HG02588 (cell line): ENCODE results near the gene TRAF3.

Experiments used
- ATAC-seq: cut with Tn5 transposase; IDR thresholded peaks from one replicate; pipeline ENCODE4 v1.9.1; 2021; ENCODE audit warnings: mild to moderate bottlenecking, moderate library complexity; ENCODE audit not compliant: unreplicated experiment

TRAF3 gene

DNA sequence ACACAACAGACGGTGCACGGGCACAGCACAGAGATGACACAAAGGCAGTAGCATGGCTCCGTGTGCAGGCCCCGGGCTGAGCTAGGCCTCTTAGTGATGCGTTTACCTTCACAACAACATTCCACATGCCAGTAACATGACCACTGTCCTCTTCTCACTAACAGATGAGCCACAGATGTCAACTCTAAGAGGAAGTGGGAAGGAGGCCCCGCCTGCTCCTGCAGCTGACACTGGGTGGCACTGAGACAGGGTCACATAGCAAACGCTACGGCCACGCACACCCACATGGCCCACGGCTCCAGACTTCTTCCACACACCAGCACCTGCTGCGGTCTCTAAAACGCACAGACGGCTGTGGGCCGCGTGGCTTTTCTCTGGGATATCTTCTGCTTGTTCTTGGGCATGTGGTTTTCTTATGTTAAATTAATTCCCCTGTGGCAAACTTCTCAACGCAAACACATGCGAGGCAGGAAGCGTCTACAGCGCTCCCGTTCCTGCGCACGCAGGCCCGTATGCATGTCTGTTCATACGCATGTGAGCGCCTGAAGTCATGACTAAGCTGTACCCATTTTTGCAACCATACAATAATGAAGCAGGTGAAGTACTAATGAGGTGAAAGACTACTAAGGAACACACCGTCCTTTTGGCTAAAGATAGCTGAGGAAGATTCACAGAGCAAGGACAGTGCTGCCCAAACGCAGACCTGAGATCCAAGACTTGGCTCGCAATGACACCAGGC lies 172.0 kb downstream of the TRAF3 start:
- ATAC-seq = peak; percentile 46

DNA sequence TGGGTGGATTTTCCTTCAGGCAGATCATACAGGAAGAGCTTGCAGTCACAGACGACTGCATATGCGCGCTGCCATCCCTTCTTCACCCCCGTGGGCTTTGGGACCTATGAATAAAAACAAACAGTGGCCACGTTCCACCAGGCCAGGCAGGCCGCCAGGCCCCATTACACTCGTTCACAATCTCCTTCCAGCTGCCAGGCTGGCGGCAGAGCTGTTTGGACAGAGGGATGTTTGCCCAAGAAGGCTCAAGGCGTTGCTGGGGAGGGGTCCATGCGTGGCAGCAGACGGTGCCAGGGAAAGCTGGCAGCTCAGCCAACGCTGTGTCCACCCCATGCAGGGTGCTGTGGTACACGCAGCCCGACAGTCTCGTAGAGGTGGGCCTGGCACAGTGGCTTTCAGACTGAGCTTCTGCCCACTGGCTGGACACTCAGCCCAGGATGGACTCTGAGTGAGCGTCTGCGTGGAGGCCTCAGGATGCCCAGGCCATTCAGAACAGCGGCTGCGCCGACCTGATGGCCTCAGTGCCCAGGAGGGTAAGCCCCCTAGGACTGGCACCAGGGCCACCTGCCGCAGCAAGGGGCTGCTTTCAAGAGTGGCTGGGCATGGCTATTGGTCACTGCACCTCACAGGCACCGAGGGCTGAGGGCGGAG lies 172.7 kb downstream of the TRAF3 start:
- ATAC-seq = no peak

DNA sequence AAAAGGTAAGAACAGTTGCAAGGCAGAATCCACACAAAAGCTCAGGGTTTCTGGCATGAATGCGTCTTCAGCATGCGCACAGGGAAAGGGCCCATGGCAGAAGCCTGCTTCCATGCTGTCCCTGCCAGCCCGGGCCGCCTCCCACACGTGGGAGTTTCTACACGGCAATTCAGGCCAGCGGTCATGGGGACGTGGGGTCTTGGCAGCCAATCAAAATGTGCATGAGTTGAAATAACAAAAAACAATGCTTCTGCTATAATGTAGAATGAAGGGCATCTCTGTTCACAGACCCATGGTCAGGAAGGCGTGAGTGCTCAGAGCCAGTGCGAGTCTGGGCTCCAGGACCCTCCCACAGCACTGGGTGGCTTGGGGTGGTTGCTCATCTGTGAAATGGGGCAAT lies 173.8 kb downstream of the TRAF3 start:
- ATAC-seq = no peak

DNA sequence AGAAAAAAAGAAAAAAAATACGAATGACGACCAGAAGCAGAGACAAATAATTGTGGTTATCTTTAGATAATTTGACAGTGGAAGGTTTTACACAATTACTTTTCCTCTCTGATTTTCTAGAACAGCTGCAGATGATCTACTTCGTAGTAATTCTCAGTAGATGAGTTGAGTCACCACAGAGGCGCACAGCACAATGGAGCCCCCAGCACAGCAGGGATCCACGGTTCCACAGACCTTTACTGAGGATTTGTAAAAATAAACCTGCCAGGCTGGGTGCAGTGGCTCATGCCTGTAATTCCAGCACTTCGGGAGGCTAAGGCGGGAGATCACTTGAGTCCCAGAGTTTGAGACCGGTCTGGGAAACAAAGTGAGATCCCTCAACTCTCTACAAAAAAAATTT lies 174.6 kb downstream of the TRAF3 start:
- no peak for ATAC-seq

DNA sequence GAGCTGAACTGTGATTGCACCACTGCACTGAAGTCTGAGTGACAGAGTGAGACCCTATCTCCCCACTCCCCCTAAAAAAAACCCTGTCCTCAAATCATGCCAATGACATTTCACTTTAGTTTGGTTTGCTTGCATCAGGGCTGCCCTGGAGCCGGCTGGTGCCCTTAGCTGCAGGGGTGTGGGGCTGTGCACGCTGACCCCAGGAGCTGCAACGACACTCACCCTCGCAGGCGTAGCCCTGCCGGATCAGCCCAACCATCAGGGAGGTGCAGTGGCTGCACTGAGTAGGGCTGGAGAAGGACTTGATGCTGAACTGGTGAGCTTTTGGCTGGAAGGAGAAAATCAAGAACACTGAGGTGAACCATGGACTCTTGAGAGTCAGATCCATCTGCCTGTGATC lies 175.0 kb downstream of the TRAF3 start:
- no peak for ATAC-seq

DNA sequence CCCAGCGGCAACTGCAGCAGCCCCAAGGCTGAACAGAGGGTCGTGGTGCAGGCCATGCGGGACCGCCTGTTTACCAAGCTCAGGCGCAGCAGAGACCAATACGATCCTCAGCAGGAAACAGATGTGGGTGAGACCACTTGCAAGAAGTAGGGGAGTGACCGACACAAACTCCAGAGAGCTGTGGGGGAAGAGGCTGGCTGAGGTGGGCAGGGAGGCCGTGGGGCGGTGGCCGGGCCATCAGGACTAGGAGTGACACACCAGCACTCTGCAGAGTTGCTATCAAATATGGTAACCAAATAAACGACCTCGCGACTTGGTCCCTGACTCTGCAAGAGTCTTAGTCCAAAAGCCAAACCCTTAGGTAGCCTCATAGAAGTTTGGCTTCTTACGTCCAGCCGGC lies 175.9 kb downstream of the TRAF3 start:
- no peak for ATAC-seq

DNA sequence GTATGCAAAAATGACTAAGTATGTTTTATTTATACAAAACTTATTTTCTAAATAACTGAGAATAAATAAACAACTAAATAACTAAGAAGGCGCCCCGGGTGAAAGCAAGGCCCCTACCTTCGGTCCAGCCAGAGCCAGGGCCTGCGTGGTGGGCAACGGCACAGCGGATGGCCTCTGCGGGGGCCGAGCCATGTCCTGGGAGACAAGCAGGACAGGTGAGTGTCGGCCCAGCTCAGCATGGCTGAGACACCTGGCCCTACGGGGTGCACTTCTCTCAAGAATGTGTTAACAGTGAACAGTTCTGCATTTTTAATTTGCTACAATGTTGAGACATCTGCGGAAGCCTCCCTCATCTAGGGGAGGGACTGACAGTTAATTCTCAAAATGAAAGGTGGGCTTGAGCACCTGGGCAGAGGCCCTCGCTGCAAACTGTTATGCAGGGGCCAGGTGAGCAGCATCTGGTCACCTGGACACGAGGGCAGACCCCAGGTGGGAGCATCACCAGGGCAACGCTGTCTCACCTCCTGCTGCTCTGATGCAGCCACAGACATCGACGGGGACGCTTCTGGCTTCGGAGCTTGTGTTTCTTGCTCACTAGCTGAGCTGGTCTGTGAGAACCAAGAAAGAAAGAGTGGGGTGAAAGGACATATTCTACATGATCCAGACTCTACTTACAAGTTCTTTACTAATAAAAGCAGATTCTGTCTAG lies 177.0 kb downstream of the TRAF3 start:
- no peak for ATAC-seq

DNA sequence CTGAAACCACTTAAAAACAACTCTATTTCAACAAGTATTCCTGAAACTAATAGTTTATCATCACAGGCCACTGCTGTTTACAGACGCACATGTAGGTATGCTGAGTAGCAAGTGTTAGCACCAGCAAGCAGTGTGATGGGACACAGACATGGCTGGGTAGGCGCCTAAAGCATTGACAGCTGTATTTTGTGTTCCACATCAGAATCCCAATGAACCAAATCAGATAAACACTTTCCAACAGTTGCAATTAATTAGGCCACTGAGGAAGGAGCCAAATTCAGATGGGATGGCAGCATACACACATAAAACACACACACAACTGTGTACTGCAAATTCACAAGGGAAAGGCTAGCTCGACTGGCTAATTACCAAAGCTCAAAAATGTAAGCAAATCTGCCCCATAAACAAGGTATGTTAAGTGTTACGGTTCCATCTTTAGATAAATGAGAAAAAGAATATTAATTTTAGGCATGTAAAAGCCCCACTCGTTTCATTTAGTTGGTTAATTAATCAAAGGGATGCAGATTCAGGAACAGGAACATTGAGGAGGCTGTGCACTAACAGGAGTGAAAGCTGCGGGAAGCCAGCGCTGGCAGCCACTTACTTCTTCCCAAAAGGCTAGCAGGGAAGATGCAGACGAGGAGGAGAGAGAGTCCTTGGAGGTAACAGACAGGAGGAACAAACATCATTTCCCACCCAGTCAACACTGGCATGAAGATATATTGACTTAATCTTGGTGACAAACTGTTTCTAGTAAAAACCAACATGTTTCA lies 178.6 kb downstream of the TRAF3 start:
- no peak for ATAC-seq

DNA sequence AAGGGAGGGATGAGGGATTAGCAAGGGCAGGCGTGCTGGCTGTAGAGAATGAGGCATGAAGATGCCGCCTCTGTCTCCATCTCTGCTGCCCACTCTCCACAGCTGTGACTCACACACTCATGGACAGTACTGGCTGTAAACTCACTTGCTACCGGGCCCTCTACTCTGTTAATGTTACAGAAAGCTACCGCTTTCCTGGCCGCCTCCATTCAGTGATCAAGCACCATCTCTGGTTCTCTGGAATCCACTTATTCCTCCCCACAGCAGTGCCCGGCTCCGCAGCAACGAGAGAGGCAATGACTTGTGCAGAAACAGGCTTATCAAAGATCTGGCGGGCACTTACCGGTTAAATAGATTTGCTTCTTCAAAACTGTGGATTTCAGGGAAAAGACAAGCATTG lies 180.0 kb downstream of the TRAF3 start:
- no peak for ATAC-seq

DNA sequence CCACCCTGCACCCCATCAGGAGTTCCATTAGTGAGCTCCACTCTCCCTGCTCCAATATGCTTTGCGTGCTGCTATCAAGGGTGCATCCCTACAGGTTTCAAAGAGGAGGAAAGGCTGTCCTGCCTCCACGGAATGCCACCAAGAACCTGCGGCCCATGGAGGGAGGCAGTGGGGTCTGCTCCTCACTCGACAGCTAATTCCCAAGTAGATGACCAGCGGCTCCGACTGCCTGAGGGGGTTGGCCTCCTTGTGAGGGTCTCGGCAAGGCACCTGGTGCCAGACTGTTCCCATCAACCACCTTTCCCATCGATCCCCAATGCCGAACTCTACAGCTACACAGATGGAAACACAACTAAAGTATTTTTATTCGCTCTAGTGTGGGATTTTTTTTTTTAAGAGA lies 181.2 kb downstream of the TRAF3 start:
- ATAC-seq = no peak
